Activated CD8-positive, alpha-beta memory T cell treated with anti-CD3 and anti-CD28 coated beads for 48 hours (primary cell): ENCODE results near the gene PPP1R15B.
"Not testable (repeated sequence)": the region's sequence is repeated elsewhere in the genome, so short reads cannot be mapped to it uniquely, and the experiment has no call there.

Source experiments
- DNase-seq, 3 experiments: peaks; one replicate each; pipeline ENCODE4 v3.0.0-alpha.2; 2020; ENCODE audit warnings: low read depth in 2 of 3, low spot score in 2 of 3

PPP1R15B gene

GRCh38 chr1:204443871-204444581, 32.4 kb upstream of the PPP1R15B start:
- DNase-seq = no peak

GRCh38 chr1:204443260-204443619, 31.6 kb upstream of the PPP1R15B start:
- DNase-seq = no peak

DNA sequence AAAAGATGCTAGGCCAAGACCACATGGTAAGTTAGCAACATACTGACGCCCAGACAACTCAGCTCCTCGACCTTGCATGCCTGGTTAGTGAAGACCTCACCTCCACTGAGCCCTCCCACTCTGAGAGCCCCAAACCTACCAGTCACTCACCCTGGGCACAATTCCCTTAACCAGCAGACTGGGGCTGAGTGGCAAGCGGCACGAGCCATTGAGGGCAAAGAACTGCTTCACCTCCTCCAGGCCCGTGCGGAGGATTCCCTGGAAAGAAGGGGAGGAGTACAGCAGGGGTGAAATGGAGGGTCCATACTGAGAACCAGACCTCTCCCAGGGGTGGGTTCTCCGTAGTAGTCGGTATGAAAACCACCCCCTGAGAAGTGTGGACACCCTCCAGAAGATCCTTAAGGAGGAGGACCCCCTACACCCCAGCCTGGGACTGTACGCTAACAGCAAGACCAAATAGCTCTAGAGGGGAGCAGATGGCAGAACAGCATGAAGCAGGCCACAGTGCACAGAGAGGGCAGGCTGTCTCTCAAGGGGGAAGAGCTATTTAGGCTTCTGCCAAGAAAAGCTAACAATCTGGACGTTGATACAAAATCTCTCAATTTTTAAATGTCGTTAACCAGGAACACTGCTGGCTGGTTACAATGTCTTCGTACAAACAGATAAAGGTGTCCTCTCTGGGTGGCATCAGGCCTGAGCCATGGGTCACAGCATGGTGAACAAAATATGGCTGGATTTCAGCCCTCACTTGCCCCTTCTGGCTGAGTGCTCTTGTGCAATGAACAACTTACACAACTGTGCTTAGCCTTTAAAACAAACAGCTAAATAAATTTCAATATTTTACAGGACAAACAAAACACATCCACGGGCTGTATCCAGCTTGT, 31.0 kb upstream of the PPP1R15B start:
- DNase-seq = no peak

GRCh38 chr1:204441558-204441957, 29.9 kb upstream of the PPP1R15B start:
- no peak for DNase-seq

DNA sequence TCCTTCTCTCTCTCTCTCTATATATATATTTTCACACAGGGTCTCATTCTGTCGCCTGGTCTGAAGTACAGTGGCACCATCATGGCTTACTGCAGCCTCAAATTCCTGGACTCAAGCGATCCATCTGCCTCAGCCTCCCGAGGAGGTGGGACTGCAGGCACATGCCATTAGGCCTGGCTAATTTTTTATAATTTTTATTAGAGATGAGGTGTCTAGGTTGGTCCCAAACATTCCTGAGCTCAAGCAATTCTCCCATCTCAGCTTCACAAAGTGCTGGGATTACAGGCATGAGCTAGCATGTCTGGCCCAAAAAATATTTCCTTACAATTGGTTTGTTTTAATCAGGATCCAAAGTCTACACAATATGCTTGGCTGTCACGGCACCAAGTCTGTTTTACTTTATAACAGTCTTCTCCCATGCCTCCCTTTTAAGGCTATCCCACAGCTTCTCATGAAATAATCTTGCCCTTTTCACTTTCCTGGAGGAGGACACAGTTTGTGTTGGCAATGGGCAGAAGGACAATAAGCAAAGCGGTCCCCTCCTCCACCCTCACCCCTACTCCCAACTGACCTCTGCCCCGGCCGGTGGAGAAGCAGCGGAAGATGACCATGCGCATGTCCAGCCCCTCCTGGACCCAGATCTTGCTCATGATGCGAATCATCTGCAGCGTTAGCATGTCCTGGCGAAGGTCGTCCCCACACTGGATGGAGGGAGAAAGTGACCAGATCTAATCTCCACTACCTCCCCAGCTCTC, 28.2 kb upstream of the PPP1R15B start:
- no peak for DNase-seq

- DNase-seq = no peak
These were observed 27.0 kb upstream of the PPP1R15B start for GRCh38 chr1:204438628-204439027.

DNA sequence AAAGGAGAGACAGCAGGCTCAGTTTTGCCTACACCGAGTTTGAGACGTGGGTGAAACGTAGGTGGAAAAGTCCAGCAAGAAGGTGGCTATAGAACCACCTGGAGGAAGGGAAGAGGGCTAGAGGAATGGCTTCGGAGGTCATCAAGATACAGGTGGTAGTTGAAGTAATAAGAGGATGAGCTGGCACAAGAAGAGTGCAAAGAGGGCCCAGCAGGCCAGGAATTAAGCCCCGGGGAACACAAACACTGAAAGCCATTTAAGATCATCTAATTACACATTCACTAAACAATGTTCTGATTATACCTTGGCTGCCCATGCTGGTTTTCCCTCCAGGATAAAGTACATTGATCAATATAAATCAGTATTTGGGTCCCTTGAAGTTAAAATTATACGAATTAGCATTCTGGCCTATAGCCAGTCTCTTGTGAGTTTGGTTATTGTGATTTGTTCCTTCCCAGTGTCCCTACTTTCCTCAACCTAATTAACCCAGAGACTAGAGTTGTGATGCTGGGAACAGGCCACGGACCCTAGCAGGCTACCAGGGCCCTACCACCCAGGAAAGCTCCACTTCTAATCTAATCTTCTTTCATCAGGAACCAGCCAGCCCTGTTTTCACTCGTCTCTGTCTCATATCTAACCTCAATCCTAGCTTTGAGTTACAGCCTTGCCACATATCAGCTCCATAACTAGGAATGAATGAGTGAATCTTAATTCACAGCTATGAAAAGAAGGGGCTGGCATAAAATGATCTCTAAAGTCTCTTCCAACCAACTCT, 26.4 kb upstream of the PPP1R15B start:
- no peak for DNase-seq

- DNase-seq = no peak
These were observed 24.3 kb upstream of the PPP1R15B start for GRCh38 chr1:204435872-204436271.

- DNase-seq = no peak
These were observed 23.8 kb upstream of the PPP1R15B start for GRCh38 chr1:204435381-204435831.

DNA sequence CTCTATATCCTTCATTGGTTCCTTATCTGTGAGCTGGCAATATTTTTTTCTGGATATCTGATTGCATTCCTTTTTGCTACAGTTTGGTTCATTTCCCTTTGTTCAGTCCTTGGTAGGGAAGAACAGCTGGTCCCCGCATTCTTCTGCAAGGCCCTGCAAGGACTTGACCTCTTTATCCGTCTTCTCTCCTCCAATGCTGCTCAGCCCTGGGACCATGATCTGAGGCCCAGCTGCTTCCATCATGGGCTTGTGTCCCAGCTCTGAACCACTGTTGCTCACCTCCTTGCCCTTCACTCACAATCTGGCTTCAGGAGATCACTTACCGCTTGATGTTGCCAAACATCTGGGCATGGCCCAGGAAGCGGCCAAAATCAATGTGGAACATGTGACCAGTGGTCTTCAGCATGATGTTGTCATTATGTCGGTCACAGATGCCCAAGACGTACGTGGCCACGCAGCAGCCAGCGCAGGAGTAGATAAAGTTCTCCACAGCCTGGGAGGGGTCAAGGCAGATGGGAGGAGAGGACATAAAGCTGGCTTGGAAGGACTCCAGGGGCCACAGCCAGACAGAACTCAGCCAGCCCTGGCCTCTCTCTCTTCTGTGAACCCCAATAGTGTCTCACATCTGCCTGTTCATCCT, 22.6 kb upstream of the PPP1R15B start:
- DNase-seq = no peak

- no peak for DNase-seq
These were observed 21.1 kb upstream of the PPP1R15B start for GRCh38 chr1:204432708-204433107.

- peak in 2 of 3 experiments; percentile 59 to 75 for DNase-seq
These were observed 19.9 kb upstream of the PPP1R15B start for GRCh38 chr1:204431310-204432184.

GRCh38 chr1:204429746-204430145, 18.1 kb upstream of the PPP1R15B start:
- no peak for DNase-seq

DNA sequence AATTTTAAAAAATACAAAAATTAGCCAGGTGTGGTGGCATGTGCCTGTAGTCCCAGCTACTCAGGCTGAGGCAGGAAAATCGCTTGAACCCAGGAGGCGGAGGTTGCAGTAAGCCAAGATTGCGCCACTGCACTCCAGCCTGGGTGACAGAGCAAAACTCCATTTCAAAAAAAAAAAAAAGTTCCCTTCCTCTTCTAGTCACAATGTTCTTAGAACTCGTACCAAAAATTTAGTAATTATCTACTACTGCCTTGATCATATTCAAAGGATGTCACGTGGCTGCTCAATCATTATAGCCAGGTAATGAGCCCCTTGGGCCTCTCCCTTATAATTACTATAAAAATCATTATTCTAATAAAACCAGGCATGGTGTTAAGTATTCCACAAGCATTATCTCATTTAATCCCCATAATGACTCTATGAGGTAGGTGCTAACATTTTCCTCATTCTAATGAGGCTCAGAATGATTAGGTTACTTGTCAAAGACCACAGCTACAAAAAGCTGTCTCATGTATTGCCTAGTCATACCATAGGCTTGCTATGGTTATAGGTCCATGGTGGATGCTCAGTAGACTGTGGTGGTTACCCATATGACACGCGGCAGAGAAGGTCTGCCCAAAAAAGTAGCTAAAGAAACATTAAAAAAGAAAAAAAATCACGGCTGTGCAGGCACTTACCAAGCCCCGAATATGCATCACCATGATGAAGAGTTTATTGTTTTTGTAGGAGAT, 15.5 kb upstream of the PPP1R15B start:
- no peak for DNase-seq

GRCh38 chr1:204426474-204426873, 14.9 kb upstream of the PPP1R15B start:
- DNase-seq = no peak

GRCh38 chr1:204426035-204426436, 14.4 kb upstream of the PPP1R15B start:
- DNase-seq = no peak

GRCh38 chr1:204424621-204425020, 13.0 kb upstream of the PPP1R15B start:
- no peak for DNase-seq

- DNase-seq = not testable (repeated sequence)
These were observed 10.6 kb upstream of the PPP1R15B start for GRCh38 chr1:204422061-204422705.
